ENCODE results near the gene CHM. TPM values are rescaled to one million over a fixed set of nuclear protein-coding genes. Genes with fewer than 3 reads are reported as not detected.
"Not testable (repeated sequence)": the region's sequence is repeated elsewhere in the genome, so short reads cannot be mapped to it uniquely, and the experiment has no call there.

Gene CHM
- total RNA-seq, 2 experiments from 2014 or later: 12.0 to 13.9 TPM

DNA sequence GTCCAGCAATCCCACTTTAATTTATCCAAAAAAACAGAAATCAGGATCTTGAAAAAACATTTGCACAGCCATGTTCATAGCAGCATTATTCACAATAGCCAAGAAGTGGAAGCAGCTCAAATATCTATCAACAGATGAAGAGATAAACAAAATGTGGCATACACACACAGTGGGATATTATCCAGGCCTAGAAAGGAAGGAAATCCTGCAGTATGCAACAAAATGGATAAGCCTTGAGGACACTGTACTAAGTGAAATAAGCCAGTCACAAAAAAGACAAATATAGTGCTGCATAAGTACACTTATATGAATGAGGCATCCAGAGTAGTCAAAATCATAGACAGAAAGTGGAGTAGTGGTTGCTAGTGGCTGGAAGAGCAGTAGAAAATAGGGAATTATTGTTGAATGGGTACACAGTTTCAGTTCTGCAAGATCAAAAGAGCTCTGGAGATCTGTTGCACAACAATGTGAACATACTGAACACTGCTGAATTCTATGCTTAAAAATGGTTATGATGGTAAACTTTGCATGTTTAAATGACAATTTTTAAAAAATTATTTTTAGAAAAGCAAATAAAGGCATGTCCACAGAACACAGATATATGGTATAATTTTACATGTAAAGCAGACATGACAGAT is 25.6 kb downstream of the CHM start:
- Mint-ChIP-seq H3K27ac (no peak overlapping the region), H3K4me1 (ENCODE audit: low read depth) (peaks cover 5% of the 10 kb centered on the region), H3K9me3 (no peaks in the 10 kb centered on the region), H3K27me3 (no peaks in the 10 kb centered on the region), H3K36me3 (peaks cover 12% of the 10 kb centered on the region), H3K4me3 (no peak overlapping the region)
- CTCF ChIA-PET: no interaction called here
- POLR2A ChIA-PET: no interaction called here
- intact Hi-C loops (cut with micrococcal nuclease): no loop called here
- no peak for DNase-seq

- no peak overlapping the region for H3K4me3 Mint-ChIP-seq
- peaks cover 6% of the 10 kb centered on the region for H3K9me3 Mint-ChIP-seq
- no peaks in the 10 kb centered on the region for H3K27me3 Mint-ChIP-seq
- no peak for DNase-seq
- POLR2A ChIA-PET: no interaction called here
- intact Hi-C loops (cut with micrococcal nuclease): no loop called here
- H3K36me3 Mint-ChIP-seq: peaks cover 18% of the 10 kb centered on the region
- peaks cover 22% of the 10 kb centered on the region for H3K4me1 Mint-ChIP-seq (ENCODE audit: low read depth)
- CTCF ChIA-PET: no interaction called here
- H3K27ac Mint-ChIP-seq: no peak overlapping the region
Observed at GRCh38 chrX:86016139-86016538, 31.2 kb downstream of the CHM start.

DNA sequence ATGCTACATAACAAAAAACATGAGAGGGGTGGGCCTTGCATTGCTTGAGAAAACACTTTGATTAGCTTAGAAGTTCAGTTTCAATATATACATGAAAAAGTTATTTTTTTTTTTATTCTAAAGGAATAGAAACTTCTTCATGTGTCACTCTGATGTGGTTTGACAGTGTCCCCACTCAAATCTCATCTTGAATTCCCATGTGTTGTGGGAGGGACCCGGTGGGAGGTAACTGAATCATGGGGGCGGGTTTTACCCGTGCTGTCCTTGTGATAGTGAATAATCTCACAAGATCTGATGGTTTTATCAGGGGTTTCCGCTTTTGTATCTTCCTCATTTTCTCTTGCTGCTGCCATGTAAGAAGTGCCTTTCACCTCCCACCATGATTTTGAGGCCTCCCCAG is 32.4 kb downstream of the CHM start:
- H3K27me3 Mint-ChIP-seq; CTCF ChIA-PET; POLR2A ChIA-PET; H3K4me3 Mint-ChIP-seq; H3K9me3 Mint-ChIP-seq; intact Hi-C loops (cut with micrococcal nuclease): not testable (repeated sequence)
- DNase-seq: peak; percentile 19
- Mint-ChIP-seq H3K27ac (peak overlapping the region; percentile 6), H3K4me1 (ENCODE audit: low read depth) (peaks cover 21% of the 10 kb centered on the region), H3K36me3 (peaks cover 20% of the 10 kb centered on the region)

DNA sequence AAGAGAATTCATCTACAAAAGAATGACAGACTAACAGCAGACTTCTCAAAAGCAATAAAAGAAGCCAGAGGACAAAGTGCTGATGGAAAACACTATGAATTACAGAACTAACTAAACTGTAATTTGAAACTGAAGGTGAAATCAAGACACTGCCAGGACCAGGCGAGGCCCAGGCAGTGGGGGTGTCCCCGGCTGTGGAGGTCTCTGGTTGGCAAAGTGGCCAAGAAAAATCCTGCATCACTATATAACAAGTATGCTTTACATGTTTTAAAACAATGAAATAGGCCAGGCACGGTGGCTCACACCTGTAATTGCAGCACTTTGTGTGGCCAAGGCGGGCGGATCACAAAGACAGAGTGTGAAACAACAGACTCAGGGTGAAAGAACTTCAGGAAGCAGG is 32.9 kb downstream of the CHM start:
- no peaks in the 10 kb centered on the region for H3K27me3 Mint-ChIP-seq
- H3K9me3 Mint-ChIP-seq: peaks cover 6% of the 10 kb centered on the region
- peaks cover 17% of the 10 kb centered on the region for H3K4me1 Mint-ChIP-seq (ENCODE audit: low read depth)
- no peak overlapping the region for H3K27ac Mint-ChIP-seq
- no peak overlapping the region for H3K4me3 Mint-ChIP-seq
- POLR2A ChIA-PET: no interaction called here
- DNase-seq: peak; percentile 8
- H3K36me3 Mint-ChIP-seq: peaks cover 22% of the 10 kb centered on the region
- CTCF ChIA-PET: no interaction called here
- intact Hi-C loops (cut with micrococcal nuclease): no loop called here

DNA sequence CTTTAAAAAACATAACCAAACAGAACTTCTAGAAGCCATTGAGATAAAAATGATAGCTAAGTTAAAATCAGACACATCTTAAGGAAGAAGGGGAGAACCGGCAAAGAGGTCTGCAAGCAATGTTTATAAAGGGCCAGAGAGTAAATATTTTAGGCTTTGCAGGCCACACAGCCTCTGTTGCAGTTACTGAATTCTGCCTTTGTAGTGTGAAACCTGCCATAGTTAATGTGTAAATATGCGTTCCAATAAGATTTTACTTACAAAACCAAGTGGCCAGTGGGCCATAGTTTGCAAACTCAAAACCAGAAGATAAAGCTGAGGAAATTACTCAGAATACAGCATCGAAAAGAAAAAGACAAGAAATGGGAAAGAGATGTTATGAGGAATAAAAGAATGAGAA is 33.6 kb downstream of the CHM start:
- intact Hi-C loops (cut with micrococcal nuclease): no loop called here

GRCh38 chrX:86012188-86012587 is 35.2 kb downstream of the CHM start:
- H3K27me3 Mint-ChIP-seq: no peaks in the 10 kb centered on the region
- H3K4me3 Mint-ChIP-seq: no peak overlapping the region
- intact Hi-C loops (cut with micrococcal nuclease): no loop called here
- DNase-seq: no peak
- peaks cover 10% of the 10 kb centered on the region for H3K9me3 Mint-ChIP-seq
- H3K27ac Mint-ChIP-seq: no peak overlapping the region
- peaks cover 20% of the 10 kb centered on the region for H3K36me3 Mint-ChIP-seq
- peaks cover 17% of the 10 kb centered on the region for H3K4me1 Mint-ChIP-seq (ENCODE audit: low read depth)
- CTCF ChIA-PET: no interaction called here
- POLR2A ChIA-PET: no interaction called here

More for the DNA sequence above, 33.6 kb downstream of the CHM start:
- DNase-seq: no peak
- peaks cover 6% of the 10 kb centered on the region for H3K9me3 Mint-ChIP-seq
- no peak overlapping the region for H3K4me3 Mint-ChIP-seq
- no peak overlapping the region for H3K27ac Mint-ChIP-seq
- POLR2A ChIA-PET: no interaction called here
- H3K36me3 Mint-ChIP-seq: peaks cover 22% of the 10 kb centered on the region
- no peaks in the 10 kb centered on the region for H3K27me3 Mint-ChIP-seq
- CTCF ChIA-PET: no interaction called here
- H3K4me1 Mint-ChIP-seq (ENCODE audit: low read depth): peaks cover 17% of the 10 kb centered on the region

DNA sequence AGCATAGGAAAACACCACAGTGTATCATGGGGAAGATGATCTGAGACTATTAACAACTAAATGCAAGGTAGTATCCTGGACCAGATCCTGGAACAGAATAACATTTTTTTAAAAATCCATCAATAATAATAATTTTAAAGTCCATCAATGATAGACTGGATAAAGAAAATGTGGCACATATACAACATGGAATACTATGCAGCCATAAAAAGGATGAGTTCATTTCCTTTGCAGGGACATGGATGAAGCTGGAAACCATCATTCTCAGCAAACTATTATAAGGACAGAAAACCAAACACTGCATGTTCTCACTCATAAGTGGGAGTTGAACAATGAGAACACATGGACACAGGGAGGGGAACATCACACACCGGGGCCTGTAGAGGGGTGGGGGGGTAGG is 37.6 kb downstream of the CHM start:
- peaks cover 21% of the 10 kb centered on the region for H3K4me1 Mint-ChIP-seq (ENCODE audit: low read depth)
- POLR2A ChIA-PET; intact Hi-C loops (cut with micrococcal nuclease); CTCF ChIA-PET; H3K27ac Mint-ChIP-seq; DNase-seq; H3K4me3 Mint-ChIP-seq; H3K27me3 Mint-ChIP-seq; H3K9me3 Mint-ChIP-seq: not testable (repeated sequence)
- peaks cover 13% of the 10 kb centered on the region for H3K36me3 Mint-ChIP-seq

GRCh38 chrX:86007891-86008290 is 39.5 kb downstream of the CHM start:
- H3K27ac Mint-ChIP-seq; H3K27me3 Mint-ChIP-seq; H3K4me3 Mint-ChIP-seq; CTCF ChIA-PET; intact Hi-C loops (cut with micrococcal nuclease); POLR2A ChIA-PET; DNase-seq; H3K9me3 Mint-ChIP-seq: not testable (repeated sequence)
- Mint-ChIP-seq H3K4me1 (ENCODE audit: low read depth) (peaks cover 30% of the 10 kb centered on the region), H3K36me3 (peaks cover 11% of the 10 kb centered on the region)

DNA sequence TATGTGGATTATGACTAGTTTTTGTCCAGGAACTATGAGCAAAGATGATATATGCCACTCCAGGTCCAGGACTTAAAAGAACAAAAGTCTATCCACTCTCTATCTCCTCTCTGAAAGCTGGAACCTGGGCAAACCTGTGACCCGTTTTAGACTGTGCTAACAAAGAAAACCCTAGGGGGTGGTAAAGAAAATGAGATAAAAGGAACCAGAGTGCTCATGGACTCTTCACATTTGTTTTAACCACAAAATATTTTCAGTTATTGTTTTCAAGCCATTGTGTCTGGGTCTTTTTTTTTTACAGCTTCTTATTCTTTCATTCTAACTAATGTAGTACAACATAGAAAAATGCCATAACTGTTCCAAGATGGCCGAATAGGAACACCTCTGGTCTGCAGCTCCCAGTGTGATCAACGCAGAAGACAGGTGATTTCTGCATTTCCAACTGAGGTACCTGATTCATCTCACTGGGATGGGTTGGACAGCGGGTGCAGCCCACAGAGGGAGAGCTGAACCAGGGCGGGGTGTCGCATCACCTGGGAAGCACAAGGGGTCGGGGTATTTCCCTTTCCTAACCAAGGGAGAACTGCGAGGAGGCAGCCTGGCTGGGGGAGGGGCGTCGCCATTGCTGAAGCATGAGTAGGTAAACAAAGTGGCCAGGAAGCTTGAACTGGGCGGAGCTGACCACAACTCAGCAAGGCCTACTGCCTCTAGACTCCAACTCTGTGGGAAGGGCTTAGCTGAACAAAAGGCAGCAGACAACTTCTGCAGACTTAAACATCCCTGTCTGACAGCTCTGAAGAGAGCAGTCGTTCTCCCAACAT is 45.1 kb downstream of the CHM start:
- ChIA-PET CTCF (no interaction called here), POLR2A (no interaction called here)
- H3K4me3 Mint-ChIP-seq: no peak overlapping the region
- H3K27ac Mint-ChIP-seq: no peak overlapping the region
- peaks cover 4% of the 10 kb centered on the region for H3K9me3 Mint-ChIP-seq
- H3K36me3 Mint-ChIP-seq: peaks cover 5% of the 10 kb centered on the region
- no peaks in the 10 kb centered on the region for H3K27me3 Mint-ChIP-seq
- DNase-seq: peak; percentile 12
- H3K4me1 Mint-ChIP-seq (ENCODE audit: low read depth): peaks cover 39% of the 10 kb centered on the region
- intact Hi-C loops (cut with micrococcal nuclease): no loop called here

GRCh38 chrX:85998954-85999353 is 48.4 kb downstream of the CHM start:
- Mint-ChIP-seq H3K9me3 (no peaks in the 10 kb centered on the region), H3K27me3 (no peaks in the 10 kb centered on the region), H3K4me1 (ENCODE audit: low read depth) (peaks cover 23% of the 10 kb centered on the region), H3K36me3 (peaks cover 1% of the 10 kb centered on the region), H3K27ac (no peak overlapping the region), H3K4me3 (no peak overlapping the region)
- POLR2A ChIA-PET: no interaction called here
- DNase-seq: no peak
- CTCF ChIA-PET: no interaction called here
- intact Hi-C loops (cut with micrococcal nuclease): no loop called here

GRCh38 chrX:85996555-85996954 is 50.8 kb downstream of the CHM start:
- Mint-ChIP-seq H3K27me3 (no peaks in the 10 kb centered on the region), H3K4me3 (no peak overlapping the region), H3K9me3 (no peaks in the 10 kb centered on the region), H3K27ac (no peak overlapping the region), H3K4me1 (ENCODE audit: low read depth) (peaks cover 21% of the 10 kb centered on the region), H3K36me3 (peaks cover 4% of the 10 kb centered on the region)
- ChIA-PET CTCF (no interaction called here), POLR2A (no interaction called here)
- intact Hi-C loops (cut with micrococcal nuclease): no loop called here
- DNase-seq: no peak

- H3K27me3 Mint-ChIP-seq: no peaks in the 10 kb centered on the region
- POLR2A ChIA-PET: no interaction called here
Observed at GRCh38 chrX:85995641-85996040, 51.7 kb downstream of the CHM start.

DNA sequence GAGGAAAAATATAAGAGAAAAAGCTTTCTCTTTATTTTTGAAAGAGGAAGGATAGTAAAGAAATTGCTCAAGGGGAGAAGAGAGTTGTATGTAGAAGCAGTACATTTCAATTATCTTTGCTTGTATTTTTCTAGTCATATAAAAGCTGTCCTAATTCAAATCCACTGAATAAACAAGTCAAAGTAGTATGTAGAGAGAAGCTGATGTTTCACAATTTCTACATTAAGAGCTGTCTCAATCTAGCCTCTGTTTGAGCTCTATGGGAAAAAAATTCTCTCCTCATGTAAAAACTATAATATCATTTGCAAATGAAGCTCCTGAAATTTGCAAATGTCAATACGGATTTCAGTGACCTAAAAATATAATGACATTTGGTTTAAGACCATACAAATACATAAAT is 52.6 kb downstream of the CHM start:
- POLR2A ChIA-PET: no interaction called here
- Mint-ChIP-seq H3K4me3 (no peak overlapping the region), H3K9me3 (no peaks in the 10 kb centered on the region), H3K36me3 (peaks cover 8% of the 10 kb centered on the region), H3K27ac (no peak overlapping the region), H3K4me1 (ENCODE audit: low read depth) (peaks cover 19% of the 10 kb centered on the region), H3K27me3 (no peaks in the 10 kb centered on the region)
- DNase-seq: no peak
- CTCF ChIA-PET: interaction anchor here (0.7 kb wide), 1 partner anchor 14 kb away, joined by 6 read pairs; no protein-coding TSS in a partner anchor
- intact Hi-C loops (cut with micrococcal nuclease): no loop called here

More at GRCh38 chrX:85995641-85996040, 51.7 kb downstream of the CHM start:
- Mint-ChIP-seq H3K4me1 (ENCODE audit: low read depth) (peaks cover 21% of the 10 kb centered on the region), H3K36me3 (peaks cover 2% of the 10 kb centered on the region), H3K9me3 (no peaks in the 10 kb centered on the region), H3K27ac (no peak overlapping the region), H3K4me3 (no peak overlapping the region)
- no peak for DNase-seq
- CTCF ChIA-PET: no interaction called here
- intact Hi-C loops (cut with micrococcal nuclease): no loop called here
